Endothelial cell of hepatic sinusoid (primary cell): ENCODE data around the gene C3orf52.
"Not testable (repeated sequence)": the region's sequence is repeated elsewhere in the genome, so short reads cannot be mapped to it uniquely, and the experiment has no call there.

ENCODE experiments used
- in situ Hi-C: cut with HindIII; loops from 2 replicates; pipeline ENCODE4 v1.10.0; 2017; ENCODE audit warnings: low sequenced_read_pairs

The C3orf52 gene

DNA sequence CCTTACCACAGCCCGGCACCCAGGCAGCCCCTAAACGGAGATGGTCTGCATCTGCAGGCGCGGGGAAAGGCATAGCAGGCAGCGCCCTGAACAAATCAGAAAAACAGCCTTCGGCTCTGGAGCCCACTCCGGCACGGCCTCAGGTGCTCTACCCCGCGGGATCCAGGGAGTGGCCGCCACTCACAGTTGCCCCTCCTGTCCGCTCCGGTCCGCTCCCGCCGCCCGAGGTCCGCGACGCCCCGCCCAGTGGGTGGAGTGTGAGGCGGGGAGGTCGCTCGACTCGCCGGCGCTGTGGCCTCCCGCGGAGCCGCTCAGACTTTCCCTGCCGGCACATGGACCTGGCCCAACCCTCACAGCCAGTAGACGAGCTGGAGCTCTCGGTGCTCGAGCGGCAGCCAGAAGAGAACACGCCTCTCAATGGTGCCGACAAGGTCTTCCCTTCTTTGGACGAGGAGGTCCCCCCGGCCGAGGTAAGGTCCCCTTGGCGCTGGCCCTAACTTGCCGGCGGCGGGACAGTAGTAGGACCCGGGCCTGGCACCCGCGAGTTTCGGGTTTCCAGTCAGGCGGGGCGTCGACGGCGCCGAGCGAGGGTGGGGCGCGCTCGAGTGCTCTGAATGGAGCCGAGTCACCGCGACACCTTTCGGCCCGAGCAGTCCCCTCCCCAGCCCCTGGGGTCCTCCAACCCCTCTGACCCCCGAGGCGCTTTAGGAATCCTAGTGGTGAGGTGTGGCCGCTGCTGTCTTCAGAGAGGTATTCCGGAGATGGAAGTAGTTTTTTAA lies at the start of gene C3orf52:
Gene C3orf52 (plus strand): TSS at position 314 of the 779 bp plus-strand sequence. CDS start 19 bp downstream, at position 333.
- in situ Hi-C loops = no loop called here

- in situ Hi-C loops = not testable (repeated sequence)
Observed at GRCh38 chr3:112037194-112037593, 49.0 kb upstream of the C3orf52 start.

- in situ Hi-C loops = no loop called here
Observed at GRCh38 chr3:112038863-112039262, 47.3 kb upstream of the C3orf52 start.

DNA sequence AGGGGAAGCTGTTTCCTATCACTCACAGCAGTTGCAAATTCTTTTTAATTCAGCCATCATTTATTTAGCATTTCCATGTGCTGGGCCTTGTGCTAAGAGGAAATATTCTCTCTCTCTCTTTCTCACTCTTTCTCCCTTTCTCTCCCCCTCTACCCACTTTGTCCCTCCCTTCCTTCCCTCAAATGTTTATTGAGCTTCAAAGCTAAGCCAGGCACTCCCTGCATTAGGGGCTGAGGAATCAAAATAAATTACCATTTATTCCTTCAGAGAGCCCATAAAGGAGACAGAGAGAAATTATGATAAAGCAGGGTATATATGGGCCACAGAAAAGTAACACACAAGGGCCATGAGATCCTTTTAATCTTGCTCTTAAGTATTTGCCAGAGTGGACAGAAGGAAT lies 44.9 kb upstream of the C3orf52 start:
- in situ Hi-C loops = no loop called here

GRCh38 chr3:112042842-112043280 lies 43.3 kb upstream of the C3orf52 start:
- in situ Hi-C loops = no loop called here

DNA sequence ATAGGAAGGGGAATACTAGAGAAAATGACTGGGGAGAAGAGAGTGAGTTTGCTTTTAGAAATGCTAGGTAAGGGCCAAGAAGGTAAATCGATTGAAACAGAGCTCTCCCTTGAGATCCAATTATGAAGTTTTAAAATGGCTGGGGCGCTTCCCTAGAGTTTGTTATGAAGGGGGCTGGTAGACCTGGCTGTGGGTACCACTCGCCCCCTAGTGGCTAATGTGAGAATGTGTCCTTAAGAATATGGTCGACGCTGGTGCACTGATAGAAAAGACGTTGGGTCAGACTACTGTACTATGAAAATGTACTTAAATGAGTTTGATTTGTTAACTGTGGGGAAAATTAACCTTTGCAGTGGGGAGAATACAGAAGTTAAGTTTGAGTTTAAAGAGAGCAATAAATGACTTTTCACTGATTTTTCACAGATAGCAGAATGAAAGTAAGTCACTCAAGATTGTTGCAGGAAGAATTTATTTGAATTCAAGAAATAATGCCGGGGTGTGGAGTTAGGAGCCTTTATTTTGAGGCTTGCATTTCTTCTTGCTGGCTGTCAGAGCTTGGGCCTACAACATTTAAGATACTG lies 42.5 kb upstream of the C3orf52 start:
- in situ Hi-C loops = no loop called here

GRCh38 chr3:112046599-112046998 lies 39.6 kb upstream of the C3orf52 start:
- in situ Hi-C loops = no loop called here

DNA sequence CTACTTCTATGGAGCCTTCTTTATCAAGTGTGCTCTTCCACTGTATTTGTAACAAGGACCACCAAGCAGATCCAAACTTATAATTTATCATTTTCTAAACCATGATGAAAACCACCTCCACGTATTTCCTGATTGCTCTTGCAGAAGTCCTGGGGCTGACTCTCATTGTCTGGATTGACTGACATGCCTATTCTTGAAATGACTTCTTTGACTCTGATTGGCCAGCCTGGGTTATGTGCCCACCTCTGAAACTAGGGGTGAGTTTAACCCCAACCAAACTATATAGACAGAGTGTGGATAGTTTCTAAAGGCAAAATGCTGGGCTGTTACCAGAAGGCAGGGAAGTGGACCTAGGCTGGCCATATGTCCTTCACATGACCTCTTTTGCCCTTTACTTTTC lies 38.9 kb upstream of the C3orf52 start:
- in situ Hi-C loops = no loop called here

GRCh38 chr3:112048911-112049310 lies 37.3 kb upstream of the C3orf52 start:
- in situ Hi-C loops = no loop called here

- in situ Hi-C loops = no loop called here
Observed at GRCh38 chr3:112053229-112053628, 33.0 kb upstream of the C3orf52 start.

DNA sequence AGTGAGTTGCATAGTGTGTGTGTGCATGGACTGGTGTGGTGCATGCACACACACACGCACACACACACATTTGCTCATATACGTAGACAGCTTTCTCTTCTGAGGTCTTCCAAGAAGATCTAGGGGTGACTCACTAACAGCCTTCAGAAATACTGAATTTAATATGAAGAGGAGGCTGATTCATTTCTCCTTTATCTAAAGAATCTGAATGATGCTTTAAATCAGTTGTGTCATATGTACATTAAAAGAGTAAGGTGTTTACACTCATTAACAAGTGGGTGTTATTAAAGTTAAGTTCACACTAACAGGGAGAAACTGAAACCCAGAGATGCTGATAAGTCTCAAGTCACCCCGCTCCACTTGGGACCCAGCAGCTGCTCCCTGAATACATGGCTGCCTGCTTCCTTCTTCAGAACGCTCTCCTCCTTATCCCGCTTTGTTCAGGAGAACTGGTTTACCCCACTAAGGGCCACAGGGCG lies 29.7 kb upstream of the C3orf52 start:
- in situ Hi-C loops = no loop called here

- in situ Hi-C loops = no loop called here
Observed at GRCh38 chr3:112059497-112059896, 26.7 kb upstream of the C3orf52 start.

GRCh38 chr3:112061152-112061551 lies 25.0 kb upstream of the C3orf52 start:
- in situ Hi-C loops = no loop called here

DNA sequence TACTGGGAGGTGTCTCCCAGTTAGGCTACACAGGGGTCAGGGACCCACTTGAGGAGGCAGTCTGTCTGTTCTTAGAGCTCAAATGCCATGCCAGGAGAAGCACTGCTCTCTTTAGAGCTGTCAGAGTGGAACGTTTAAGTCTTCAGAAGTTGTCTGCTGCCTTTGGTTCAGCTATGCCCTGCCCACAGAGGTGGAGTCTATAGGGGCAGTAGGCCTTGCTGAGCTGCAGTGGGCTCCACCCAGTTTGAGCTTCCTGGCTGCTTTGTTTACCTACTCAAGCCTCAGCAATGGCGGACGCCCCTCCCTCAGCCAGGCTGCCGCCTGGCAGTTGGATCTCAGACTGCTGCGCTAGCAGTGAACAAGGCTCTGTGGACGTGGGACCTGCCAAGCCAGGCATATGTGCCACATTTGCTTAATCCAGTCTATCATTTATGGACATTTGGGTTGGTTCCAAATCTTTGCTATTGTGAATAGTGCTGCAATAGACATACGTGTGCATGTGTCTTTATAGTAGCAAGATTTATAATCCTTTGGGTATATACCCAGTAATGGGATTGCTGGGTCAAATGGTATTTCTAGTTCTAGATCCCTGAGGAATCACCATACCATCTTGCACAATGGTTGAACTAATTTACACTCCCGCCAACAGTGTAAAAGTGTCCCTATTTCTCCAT lies 13.7 kb upstream of the C3orf52 start:
- in situ Hi-C loops = not testable (repeated sequence)

DNA sequence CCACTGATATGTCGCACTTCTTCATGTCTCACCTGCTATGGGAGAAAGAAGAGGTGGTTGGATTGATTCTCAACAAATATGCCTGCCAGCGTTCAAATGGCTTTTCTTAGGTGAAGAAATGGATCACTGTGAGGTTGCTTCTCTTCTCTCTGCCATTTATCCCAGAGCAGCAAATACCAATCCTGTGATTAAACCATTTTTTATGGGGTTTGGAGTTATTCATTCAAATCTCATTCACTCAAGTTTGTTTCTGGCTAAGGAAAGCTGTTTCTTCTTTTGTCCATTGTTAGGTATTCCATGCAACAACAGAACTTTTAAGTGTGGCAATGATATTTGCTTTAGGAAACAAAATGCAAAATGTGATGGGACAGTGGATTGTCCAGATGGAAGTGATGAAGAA lies 12.2 kb upstream of the C3orf52 start:
- in situ Hi-C loops = no loop called here

GRCh38 chr3:112074616-112075497 lies 11.3 kb upstream of the C3orf52 start:
- in situ Hi-C loops = no loop called here

DNA sequence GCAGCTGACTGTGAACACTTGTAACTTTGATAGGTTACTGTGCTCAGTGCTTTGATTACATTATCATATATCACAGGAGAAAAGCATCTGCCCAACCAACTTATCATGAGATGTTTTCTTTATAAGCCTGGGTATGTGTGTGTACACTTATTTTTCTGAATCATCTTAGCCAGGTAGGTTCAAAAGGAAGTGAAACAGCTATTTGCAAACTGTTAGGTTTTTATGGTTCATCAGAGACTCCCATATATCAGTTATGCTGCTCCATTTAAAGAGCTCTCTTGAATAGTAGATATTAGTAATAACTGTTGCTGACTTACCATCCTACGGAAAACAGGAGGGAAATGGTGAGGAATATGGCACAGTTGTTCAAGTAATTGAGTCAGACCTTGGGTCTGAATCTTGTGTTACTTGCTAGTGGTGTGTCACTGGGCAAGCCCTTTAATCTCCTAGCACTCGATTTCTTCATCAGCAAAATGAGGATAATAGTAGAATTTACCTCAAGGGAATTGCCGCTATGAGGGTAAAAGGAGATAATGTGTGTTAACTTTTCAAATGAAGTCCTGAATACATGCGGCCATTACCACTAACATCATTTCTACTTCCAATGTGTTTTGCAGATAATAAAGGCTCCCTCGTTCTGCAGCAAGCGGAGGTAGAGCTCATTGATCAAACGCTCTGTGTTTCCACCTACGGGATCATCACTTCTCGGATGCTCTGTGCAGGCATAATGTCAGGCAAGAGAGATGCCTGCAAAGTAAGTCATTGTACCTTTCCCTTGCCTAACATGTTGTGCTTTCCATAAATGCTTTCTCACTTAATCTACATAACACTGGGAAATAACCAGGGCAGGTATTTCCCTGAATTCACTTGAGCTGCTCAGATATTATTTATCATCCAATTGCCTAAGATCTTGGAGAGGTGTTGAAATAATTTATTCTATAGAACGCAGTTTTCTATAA lies 7.8 kb upstream of the C3orf52 start:
- in situ Hi-C loops = no loop called here

DNA sequence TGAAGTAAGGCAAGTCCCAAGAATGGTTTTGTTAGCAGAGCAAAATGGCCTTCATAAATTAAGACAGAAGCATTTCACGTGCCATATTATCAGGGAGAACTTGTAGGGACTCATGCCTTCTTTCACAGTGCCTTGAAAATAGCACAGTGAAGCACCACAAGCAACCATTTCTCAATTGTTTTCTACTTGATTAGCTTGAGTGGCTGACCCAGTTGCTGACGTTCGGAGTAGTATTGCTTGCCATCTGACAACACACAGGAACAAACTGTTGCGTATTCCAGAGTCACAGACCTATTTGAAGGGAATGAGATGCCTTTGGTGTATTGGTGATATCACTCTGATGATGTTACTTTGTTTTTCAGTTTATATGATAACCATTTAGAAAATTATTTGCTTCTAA lies 3.0 kb upstream of the C3orf52 start:
- in situ Hi-C loops = no loop called here

DNA sequence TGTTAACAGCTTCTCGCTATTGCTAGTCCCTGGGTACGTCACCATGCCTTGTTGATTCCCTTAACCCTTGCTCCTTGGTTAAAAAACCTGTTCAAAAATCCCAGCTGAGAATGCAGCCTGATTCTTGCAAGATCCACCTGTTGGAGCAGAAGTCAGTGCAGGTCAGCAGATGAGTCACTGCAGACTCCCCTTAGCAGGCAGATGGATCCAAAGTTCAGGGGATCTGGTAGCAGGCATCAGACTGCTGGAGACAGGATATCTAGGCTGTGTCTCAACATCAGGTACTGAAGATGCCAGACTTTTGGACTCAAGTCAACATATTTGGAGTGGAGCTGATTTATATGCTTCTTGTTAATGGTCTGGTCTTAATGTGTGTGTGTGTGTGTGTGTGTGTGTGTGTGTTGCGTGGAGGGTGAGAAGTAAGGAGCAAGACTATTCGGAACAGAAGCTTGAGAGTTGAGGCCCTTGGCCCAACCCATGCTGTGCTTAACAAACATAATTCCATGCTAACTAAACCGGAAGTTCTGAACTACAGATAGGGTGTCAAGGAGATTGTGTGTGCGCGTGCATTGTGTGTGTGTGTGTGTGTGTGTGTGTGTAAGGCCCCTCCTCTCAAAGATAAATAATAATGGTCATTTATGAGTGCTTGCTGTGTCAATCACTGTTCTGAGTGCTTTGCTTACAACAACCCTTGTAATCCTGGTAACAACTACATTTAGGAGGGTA lies 1.0 kb upstream of the C3orf52 start:
- in situ Hi-C loops = no loop called here
